ENCODE measurements around the gene SBNO2.
"Not testable (repeated sequence)": the region's sequence is repeated elsewhere in the genome, so short reads cannot be mapped to it uniquely, and the experiment has no call there.

SBNO2 gene

GRCh38 chr19:1118999-1119398 is 55.1 kb downstream of the SBNO2 start:
- DNase-seq (ENCODE audit: low spot score): no peak

DNA sequence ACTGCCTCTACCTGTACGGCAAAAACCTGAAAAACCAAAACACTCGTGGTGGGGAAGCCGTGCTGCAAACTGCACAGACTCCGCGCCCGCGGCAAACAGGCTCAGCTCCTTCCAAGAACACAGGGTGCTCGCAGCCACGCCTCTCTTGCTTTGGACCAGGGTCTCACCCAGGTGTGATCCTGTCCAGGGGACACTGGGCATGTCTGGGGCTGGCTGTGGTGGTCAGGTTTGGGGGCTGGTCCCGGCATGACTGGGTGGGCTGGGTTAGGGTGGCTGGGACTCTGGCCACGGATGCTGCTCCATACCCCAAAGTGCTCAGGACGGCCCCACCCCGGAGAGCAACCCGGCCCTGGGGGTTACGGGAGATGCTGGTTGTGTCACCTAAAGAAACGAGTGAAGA is 56.4 kb downstream of the SBNO2 start:
- DNase-seq (ENCODE audit: low spot score): no peak

GRCh38 chr19:1116726-1117581 is 57.1 kb downstream of the SBNO2 start:
- DNase-seq (ENCODE audit: low spot score): peak; percentile 51

DNA sequence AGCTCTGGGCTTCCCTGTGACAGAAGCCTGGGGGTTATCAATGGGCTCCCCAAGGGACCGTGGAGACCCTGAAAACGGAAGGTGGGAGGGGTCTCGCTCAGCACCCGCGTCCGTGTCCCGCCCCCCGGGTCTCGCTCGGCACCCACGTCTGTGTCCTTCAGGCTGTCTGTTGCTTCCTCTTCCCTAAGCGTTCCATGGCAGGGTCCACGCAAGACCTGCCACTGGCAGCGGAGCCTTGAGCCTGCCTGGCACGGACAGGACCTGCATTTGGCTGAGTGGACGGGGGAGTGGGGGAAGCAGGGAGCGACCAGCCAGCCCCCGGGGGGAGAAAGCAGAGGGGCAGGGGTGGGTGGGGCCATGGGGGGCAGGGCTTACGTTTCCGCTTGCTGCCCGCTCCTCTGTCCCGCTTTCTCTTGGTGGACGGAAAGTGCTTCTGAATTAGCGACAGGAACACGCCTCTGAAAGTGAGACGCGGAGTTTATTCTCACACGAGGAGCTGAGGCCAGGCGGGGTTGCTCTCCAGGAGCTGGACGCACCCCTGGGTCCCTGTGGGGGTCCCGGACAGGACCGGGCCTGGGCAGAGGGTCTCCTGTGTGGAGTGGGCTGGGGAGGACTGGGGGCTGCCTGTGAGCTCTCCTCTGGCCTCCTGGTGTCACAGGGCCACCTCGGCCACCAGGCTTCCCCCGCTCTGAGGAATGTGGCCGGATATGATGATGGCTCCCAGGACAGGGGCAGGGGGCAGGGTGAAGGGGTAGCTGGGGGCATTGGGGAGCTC is 58.2 kb downstream of the SBNO2 start:
- DNase-seq (ENCODE audit: low spot score): no peak

DNA sequence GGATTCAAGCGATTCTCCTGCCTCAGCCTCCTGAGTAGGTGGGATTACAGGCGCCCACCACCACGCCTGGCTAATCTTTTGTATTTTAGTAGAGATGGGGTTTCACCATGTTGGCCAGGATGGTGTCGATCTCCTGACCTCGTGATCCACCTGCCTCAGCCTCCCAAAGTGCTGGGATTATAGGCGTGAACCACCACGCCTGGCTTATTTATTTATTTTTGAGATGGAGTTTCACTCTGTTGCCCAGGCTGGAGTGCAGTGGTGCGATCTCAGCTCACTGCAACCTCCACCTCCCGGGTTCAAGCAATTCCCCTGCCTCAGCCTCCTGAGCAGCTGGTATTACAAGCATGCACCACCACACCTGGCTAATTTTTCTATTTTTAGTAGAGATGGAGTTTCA is 59.3 kb downstream of the SBNO2 start:
- not testable (repeated sequence) for DNase-seq (ENCODE audit: low spot score)

GRCh38 chr19:1113986-1114483 is 60.0 kb downstream of the SBNO2 start:
- DNase-seq (ENCODE audit: low spot score): no peak

- DNase-seq (ENCODE audit: low spot score): peak; percentile 98
These were observed 60.8 kb downstream of the SBNO2 start for GRCh38 chr19:1113030-1113985.

DNA sequence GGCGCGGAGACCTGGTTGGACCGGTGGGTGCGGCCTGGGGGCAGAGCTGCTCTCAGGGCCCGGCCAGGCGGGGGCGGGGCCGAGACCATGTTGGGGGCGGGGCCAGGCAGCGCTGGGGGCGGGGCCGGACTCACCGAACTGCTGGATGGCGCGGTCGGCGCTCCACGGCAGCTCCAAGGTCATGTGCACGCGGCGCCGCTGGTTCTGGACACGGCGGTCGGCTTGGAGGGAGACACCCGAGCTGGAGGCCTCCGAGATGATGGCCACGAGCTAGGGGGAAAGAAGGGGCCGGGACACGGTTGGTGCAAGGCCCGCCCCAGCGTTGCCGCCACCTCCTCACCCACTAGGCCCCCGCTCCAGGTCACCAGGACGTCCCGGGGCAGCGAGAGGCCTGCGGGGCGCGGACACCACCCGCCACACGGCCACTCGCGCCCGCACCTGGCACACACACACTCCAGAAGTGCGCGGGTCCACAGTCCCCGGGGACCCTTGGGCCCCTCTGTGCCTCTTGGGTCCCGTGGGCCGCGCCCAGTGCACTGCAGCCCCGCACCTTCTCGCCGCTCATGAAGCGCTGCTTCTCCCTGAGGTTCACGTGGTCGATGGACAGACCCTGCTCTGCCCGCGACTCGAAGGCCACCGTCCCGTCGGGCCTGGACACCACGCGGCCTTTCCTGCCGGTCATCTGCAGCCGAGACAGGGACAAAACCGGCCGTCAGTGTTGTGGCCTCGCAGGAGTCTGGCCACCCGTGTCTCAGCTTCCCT is 61.6 kb downstream of the SBNO2 start:
- DNase-seq (ENCODE audit: low spot score): peak; percentile 87

DNA sequence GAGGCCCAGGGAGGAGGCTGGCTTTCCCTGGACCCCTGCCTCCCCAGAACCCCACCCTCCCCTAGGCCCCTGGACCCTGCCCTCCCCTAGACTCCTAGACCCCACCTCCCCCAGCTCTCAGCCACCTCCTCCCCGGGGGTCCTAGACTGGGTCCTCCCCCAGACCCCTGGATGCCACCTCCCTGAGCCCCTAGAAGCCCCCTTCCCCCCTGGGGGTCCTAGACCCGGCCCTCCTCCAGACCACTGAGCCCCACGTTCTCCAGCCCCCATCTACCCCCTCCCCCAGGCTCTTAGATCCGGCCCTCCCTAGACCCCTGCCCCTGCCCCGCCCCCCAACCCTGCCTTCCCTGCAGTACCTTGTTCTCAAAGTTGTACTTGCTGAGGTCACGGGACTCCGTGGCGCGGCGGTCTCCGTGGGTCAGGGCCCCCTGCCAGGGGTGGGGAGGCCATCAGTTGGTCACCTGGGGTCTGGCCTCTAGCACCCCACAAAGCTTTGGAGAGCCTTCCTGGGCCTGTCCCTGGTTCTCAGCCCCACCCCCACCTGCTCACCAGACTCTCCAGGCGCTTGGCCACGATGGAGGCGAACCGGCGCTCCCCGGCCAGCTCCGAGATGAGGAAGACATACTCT is 62.3 kb downstream of the SBNO2 start:
- no peak for DNase-seq (ENCODE audit: low spot score)

DNA sequence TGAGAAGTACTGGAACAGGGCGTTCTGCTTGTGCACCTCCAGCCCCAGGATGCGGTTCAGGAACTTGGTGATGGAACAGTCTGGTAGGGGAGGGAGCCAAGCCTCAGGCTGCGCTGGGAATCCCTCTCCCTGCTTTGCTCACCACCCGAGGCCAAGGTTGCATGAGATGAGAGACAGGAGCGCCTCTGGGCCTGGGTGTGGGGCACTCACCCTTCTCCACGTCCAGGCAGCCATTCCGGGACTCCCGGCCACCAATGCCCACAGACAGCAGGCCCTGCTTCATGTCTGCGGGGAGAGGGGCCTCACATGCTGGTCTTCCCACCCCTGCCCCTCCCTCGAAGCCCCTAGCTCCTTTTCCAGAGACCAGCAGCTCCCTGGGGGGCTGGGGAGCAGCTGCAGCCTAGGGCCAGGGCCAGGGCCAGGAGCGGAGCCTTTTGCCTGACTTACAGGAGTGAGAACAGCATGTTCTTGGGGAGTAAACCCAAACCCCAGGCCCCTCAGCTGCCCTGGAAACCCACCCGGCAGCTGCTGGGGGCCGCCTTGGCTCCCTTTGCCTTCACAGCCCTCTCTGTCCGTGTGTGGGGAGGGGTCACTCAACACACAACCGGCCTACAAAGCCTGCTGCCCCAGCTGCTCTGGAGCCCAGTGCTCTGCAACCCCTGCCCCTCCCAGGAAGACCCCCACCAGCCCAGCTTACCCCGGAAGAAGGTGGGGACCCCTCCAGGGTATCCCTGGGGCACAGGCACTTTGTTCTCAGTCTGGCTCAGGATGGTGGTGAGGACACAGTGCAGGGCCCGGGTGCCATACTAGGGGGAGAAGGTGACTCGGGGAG is 63.0 kb downstream of the SBNO2 start:
- no peak for DNase-seq (ENCODE audit: low spot score)

GRCh38 chr19:1109697-1110671 is 64.1 kb downstream of the SBNO2 start:
- DNase-seq (ENCODE audit: low spot score): no peak

GRCh38 chr19:1109032-1109551 is 65.0 kb downstream of the SBNO2 start:
- no peak for DNase-seq (ENCODE audit: low spot score)

- DNase-seq (ENCODE audit: low spot score): no peak
These were observed 65.6 kb downstream of the SBNO2 start for GRCh38 chr19:1108291-1109031.

- DNase-seq (ENCODE audit: low spot score): no peak
These were observed 66.3 kb downstream of the SBNO2 start for GRCh38 chr19:1107661-1108261.

- no peak for DNase-seq (ENCODE audit: low spot score)
These were observed 67.0 kb downstream of the SBNO2 start for GRCh38 chr19:1106841-1107660.

All from iPS-NIHi11 (cell line).